Lung (tissue), 12 donors: ENCODE data around the gene TM9SF2. TPM values are rescaled to one million over a fixed set of nuclear protein-coding genes. Genes with fewer than 3 reads are reported as not detected.
"Not testable (repeated sequence)": the region's sequence is repeated elsewhere in the genome, so short reads cannot be mapped to it uniquely, and the experiment has no call there.

Source experiments
- ATAC-seq: fragments of 200-7000 bp; cut with Tn5 transposase; one replicate; pipeline ENCODE4 v1.9.1; 2020; ENCODE audit warnings: moderate number of reproducible peaks; ENCODE audit not compliant: insufficient read depth, low FRiP score
- DNase-seq, 3 donors: peaks; one replicate each; pipeline ENCODE4 v3.0.0-alpha.2; 2013 to 2017
- H3K27ac ChIP-seq, 2 donors: one replicate each; pipeline ENCODE4 v1.5.1; 2013; ENCODE audit warnings: mild to moderate bottlenecking in 2 of 2, moderate library complexity in 2 of 2, control low read depth in 1 of 2, inconsistent platforms in 1 of 2, low read depth in 1 of 2, low read length in 1 of 2
- H3K27me3 ChIP-seq, 3 donors: one replicate each; pipeline ENCODE4 v1.5.1; 2013; ENCODE audit warnings: low read length in 2 of 3; ENCODE audit not compliant: control insufficient read depth in 3 of 3, insufficient read depth in 3 of 3
- H3K36me3 ChIP-seq, 4 donors: one replicate each; pipeline ENCODE4 v1.5.1; 2013; ENCODE audit warnings: low read length in 4 of 4, mild to moderate bottlenecking in 1 of 4, moderate library complexity in 1 of 4; ENCODE audit not compliant: control insufficient read depth in 4 of 4, insufficient read depth in 4 of 4
- H3K4me1 ChIP-seq, 5 donors: one replicate each; pipeline ENCODE4 v1.5.1; 2013; ENCODE audit warnings: low read length in 5 of 5, mild to moderate bottlenecking in 2 of 5, moderate library complexity in 1 of 5; ENCODE audit not compliant: control insufficient read depth in 5 of 5, insufficient read depth in 5 of 5
- H3K4me3 ChIP-seq: one replicate; pipeline ENCODE4 v1.5.1; 2013; ENCODE audit warnings: mild to moderate bottlenecking, control low read depth, moderate library complexity
- H3K9ac ChIP-seq, 2 donors: one replicate each; pipeline ENCODE4 v1.5.1; 2013; ENCODE audit warnings: low read length in 2 of 2, control low read depth in 1 of 2; ENCODE audit not compliant: insufficient read depth in 1 of 2
- H3K9me3 ChIP-seq, 4 donors: one replicate each; pipeline ENCODE4 v1.5.1; 2013; ENCODE audit warnings: low read length in 3 of 4, mild to moderate bottlenecking in 1 of 4, moderate library complexity in 1 of 4; ENCODE audit not compliant: control insufficient read depth in 4 of 4, insufficient read depth in 3 of 4
- CTCF ChIP-seq: IDR thresholded peaks from 2 replicates; pipeline ENCODE4 v1.5.1; 2012; ENCODE audit warnings: mild to moderate bottlenecking; ENCODE audit errors: control extremely low read depth, extremely low read depth
- WGBS, 2 donors: extraction: QIAGEN DNeasy Blood & Tissue Kit; methylation state at CpG; one replicate each; pipeline ENCODE4 v1.1.7; 2013; 5-methylcytosine and 5-hydroxymethylcytosine counted together
- polyA plus RNA-seq, 2 donors: library from polyadenylated mRNA; stranded (reverse); fragments of 200-250 nt; gene quantifications; one replicate each; pipeline ENCODE4 v1.2.1, GENCODE V29; 2013
- total RNA-seq, 2 donors: library from RNA; depleted of rRNA in 1 of 2; stranded (reverse); fragments of >200 nt in 1 of 2; gene quantifications; one replicate each; pipeline ENCODE4 v1.2.1, GENCODE V29; 2014 to 2021
- donor health status: control.
- donor health status: control.
- donor health status: Bipolar disorder and iron deficiency.
- donor health status: healthy.
- donor health status: DM: yes; HTN: yes; CAD: no.

TM9SF2 gene
- total and polyA plus RNA-seq, 4 donors = 54.4 to 164 (median 110) TPM

DNA sequence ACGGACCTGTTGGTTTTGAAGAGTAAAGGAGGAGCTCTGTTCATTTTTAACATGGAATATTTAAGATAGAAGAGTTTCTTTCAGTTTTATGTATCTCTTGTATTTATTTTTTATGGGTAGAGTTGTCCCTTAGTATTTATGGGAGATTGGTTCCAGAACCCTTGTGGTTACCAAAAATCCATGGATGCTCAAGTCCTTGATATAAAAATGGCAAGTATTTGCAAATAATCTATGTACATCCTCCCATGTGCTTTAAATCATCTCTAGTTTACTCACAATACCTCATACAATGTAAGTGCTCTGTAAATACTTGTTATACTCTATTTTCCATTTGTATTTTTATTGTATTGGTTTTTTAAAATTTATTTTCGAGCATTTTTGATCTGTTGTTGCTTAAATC is 63.1 kb downstream of the TM9SF2 start:
- WGBS, 2 donors = 95% methylated on average over 2 of the region's 2 CpGs
- Histone ChIP-seq H3K9ac (no peak overlapping the region), H3K36me3 (peaks cover 0 to 13% (median 8%) of the 10 kb centered on the region in 4 donors), H3K4me1 (no peaks in the 10 kb centered on the region), H3K9me3 (peaks cover 0 to 1% (median 0%) of the 10 kb centered on the region in 4 donors), H3K4me3 (no peak overlapping the region), H3K27ac (no peak overlapping the region), H3K27me3 (no peaks in the 10 kb centered on the region)
- no peak for ATAC-seq
- DNase-seq = no peak
- no peak for TF ChIP-seq CTCF

GRCh38 chr13:99565478-99566124 is 64.3 kb downstream of the TM9SF2 start:
- no peak for TF ChIP-seq CTCF
- DNase-seq (no peak), ATAC-seq (no peak)
- H3K9ac ChIP-seq = no peak overlapping the region
- no peak overlapping the region for H3K4me3 ChIP-seq
- WGBS, 2 donors = 87% methylated on average over 29 to 30 of the region's 30 CpGs
- H3K27ac ChIP-seq = no peak overlapping the region
- peaks cover 0 to 1% (median 0%) of the 10 kb centered on the region in 4 donors for H3K9me3 ChIP-seq
- H3K4me1 ChIP-seq = no peaks in the 10 kb centered on the region
- H3K27me3 ChIP-seq = no peaks in the 10 kb centered on the region
- H3K36me3 ChIP-seq = peaks cover 0 to 7% (median 3%) of the 10 kb centered on the region in 4 donors

DNA sequence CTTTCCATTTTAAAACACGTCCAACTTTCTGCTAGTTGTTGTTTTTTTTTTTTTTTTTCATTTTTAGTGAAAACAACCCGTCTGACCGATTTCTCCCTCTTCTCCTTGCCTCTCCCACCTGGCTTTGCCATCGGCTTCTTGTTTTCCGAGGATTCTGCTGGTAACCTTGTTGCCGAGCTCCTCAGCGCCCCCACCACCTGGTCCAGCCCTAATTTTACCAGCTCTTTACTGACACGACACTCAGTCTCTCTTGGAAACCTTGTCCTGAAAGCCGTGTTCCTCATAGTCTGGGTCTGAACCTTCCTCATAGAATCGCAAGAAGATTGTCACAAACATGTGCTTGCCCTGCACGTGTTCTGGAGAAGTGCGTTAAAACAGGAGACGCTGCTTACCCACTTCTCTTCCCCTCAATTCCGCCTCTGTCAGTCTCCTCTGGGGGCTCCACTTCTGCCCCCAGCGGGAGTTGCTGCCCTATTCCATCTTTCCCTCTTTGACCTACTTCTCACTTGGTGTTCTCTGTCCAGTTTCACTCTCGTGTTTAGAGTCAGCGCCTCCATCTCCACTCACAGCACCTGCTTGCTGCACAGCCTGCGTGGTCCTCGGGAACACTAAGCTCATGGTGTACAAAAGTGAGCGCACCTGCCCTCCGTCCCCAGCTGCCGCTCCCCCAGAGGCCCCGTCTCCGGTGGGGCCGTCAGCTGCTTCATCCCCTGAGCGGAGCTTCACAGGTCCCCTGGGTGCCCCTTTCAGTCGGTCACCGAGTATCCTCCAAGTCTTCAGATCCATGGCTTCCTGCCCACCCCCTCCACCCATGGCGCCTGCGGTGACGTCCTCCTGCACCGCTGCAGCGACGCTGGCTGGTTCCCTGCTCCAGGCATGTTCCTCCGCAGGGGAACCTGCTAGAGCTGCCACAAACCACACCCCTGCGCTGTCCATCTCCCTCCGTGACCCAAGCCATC is 65.1 kb downstream of the TM9SF2 start:
- DNase-seq (no peak), ATAC-seq (no peak)
- H3K9me3 ChIP-seq = peaks cover 0 to 1% (median 0%) of the 10 kb centered on the region in 4 donors
- H3K27ac ChIP-seq = no peak overlapping the region
- WGBS, 2 donors = 86% methylated on average over 35 to 37 of the region's 37 CpGs
- peaks cover 0 to 7% (median 3%) of the 10 kb centered on the region in 4 donors for H3K36me3 ChIP-seq
- no peaks in the 10 kb centered on the region for H3K4me1 ChIP-seq
- H3K4me3 ChIP-seq = no peak overlapping the region
- H3K9ac ChIP-seq = no peak overlapping the region
- H3K27me3 ChIP-seq = no peaks in the 10 kb centered on the region
- TF ChIP-seq CTCF = no peak

- H3K9me3 ChIP-seq, H3K4me1 ChIP-seq, H3K27ac ChIP-seq, H3K27me3 ChIP-seq, DNase-seq, H3K4me3 ChIP-seq, ATAC-seq, H3K36me3 ChIP-seq, H3K9ac ChIP-seq: not testable (repeated sequence)
- 89 to 94% methylated on average over 4 to 6 of the region's 6 CpGs for WGBS, 2 donors
Measured at GRCh38 chr13:99568901-99569300, 67.6 kb downstream of the TM9SF2 start.
